Keratinocyte (primary cell): ENCODE measurements around the gene FBLIM1. TPM values are rescaled to one million over a fixed set of nuclear protein-coding genes. Genes with fewer than 3 reads are reported as not detected.

Experiments
- DNase-seq: peaks from one replicate; pipeline ENCODE4 v3.0.0-alpha.2; 2011; ENCODE audit warnings: low read depth, missing footprints, low spot score
- FAIRE-seq: peaks from 2 replicates; lab custom pipeline; 2011; peaks lifted over from hg19 to GRCh38; lab: Jason Lieb, UNC
- H2AFZ ChIP-seq: 2 replicates; pipeline ENCODE4 v1.6.0; 2012; ENCODE audit warnings: low read length, control low read depth, inconsistent platforms; ENCODE audit not compliant: control insufficient read depth
- H3K27ac ChIP-seq: 2 replicates; pipeline ENCODE4 v1.5.1; 2011; ENCODE audit warnings: low read length; ENCODE audit not compliant: control insufficient read depth, insufficient read depth
- H3K27me3 ChIP-seq: 3 replicates; pipeline ENCODE4 v1.6.0; 2011; ENCODE audit warnings: low read length; ENCODE audit not compliant: control insufficient read depth, insufficient read depth; ENCODE audit errors: extremely low read depth
- H3K36me3 ChIP-seq, 2 experiments: 2 replicates in 1 of 2; 3 replicates in 1 of 2; pipeline ENCODE4 v1.5.1; 2011; ENCODE audit warnings: low read length in 2 of 2, mild to moderate bottlenecking in 1 of 2; ENCODE audit not compliant: control insufficient read depth in 2 of 2, insufficient read depth in 2 of 2; ENCODE audit errors: extremely low read depth in 1 of 2
- H3K4me1 ChIP-seq: 3 replicates; pipeline ENCODE4 v1.5.1; 2011; ENCODE audit warnings: low read length; ENCODE audit not compliant: control insufficient read depth, insufficient read depth; ENCODE audit errors: extremely low read depth
- H3K4me2 ChIP-seq: 3 replicates; pipeline ENCODE4 v1.6.0; 2011; ENCODE audit warnings: low read depth, low read length; ENCODE audit not compliant: control insufficient read depth, insufficient read depth; ENCODE audit errors: extremely low read depth
- H3K4me3 ChIP-seq, 3 experiments: fragments of 200-600 bp in 1 of 3; sonication (generic) in 1 of 3; 2 replicates in 2 of 3; 3 replicates in 1 of 3; pipeline ENCODE4 v1.5.1; 2011 to 2016; ENCODE audit warnings: low read length in 3 of 3, mild to moderate bottlenecking in 3 of 3, control low read depth in 2 of 3, inconsistent platforms in 1 of 3, low read depth in 1 of 3, mixed read lengths in 1 of 3, mixed run types in 1 of 3, moderate library complexity in 1 of 3; ENCODE audit not compliant: control insufficient read depth in 2 of 3, insufficient read depth in 2 of 3; ENCODE audit errors: extremely low read depth in 1 of 3
- H3K79me2 ChIP-seq: 2 replicates; pipeline ENCODE4 v1.6.0; 2012; ENCODE audit warnings: low read length; ENCODE audit not compliant: control insufficient read depth, insufficient read depth
- H3K9ac ChIP-seq: 3 replicates; pipeline ENCODE4 v1.6.0; 2011; ENCODE audit warnings: low read length; ENCODE audit not compliant: control insufficient read depth, insufficient read depth; ENCODE audit errors: extremely low read depth
- H3K9me1 ChIP-seq: 3 replicates; pipeline ENCODE4 v1.6.0; 2011; ENCODE audit warnings: low read length; ENCODE audit not compliant: control insufficient read depth, insufficient read depth; ENCODE audit errors: extremely low read depth
- H3K9me3 ChIP-seq: 2 replicates; pipeline ENCODE4 v1.5.1; 2012; ENCODE audit warnings: low read depth, low read length; ENCODE audit not compliant: control insufficient read depth
- H4K20me1 ChIP-seq: 3 replicates; pipeline ENCODE4 v1.6.0; 2011; ENCODE audit warnings: low read length; ENCODE audit not compliant: control insufficient read depth, insufficient read depth; ENCODE audit errors: extremely low read depth
- CTCF ChIP-seq, 3 experiments: IDR thresholded peaks in 1 of 3; conservative IDR thresholded peaks in 1 of 3; optimal IDR thresholded peaks in 1 of 3; 2 replicates in 2 of 3; 3 replicates in 1 of 3; pipeline versions ENCODE3 to v1.5.1; 2011; ENCODE audit warnings: low read length in 3 of 3, mild to moderate bottlenecking in 3 of 3, moderate library complexity in 2 of 3, control low read depth in 1 of 3, inconsistent platforms in 1 of 3; ENCODE audit not compliant: insufficient read depth in 2 of 3; ENCODE audit errors: extremely low read depth in 1 of 3
- EZH2 ChIP-seq: IDR thresholded peaks from one replicate; pipeline ENCODE4 v1.6.1; 2012; ENCODE audit warnings: inconsistent platforms, mild to moderate bottlenecking, low read length, moderate library complexity
- dilution Hi-C: fragments of 300-500 bp; cut with MboI; formaldehyde crosslinking; loops from one replicate; pipeline ENCODE4 v1.7.0; 2020; ENCODE audit warnings: low sequenced_read_pairs; ENCODE audit not compliant: extremely low pct_ligation_motif_present
- polyA plus RNA-seq, 5 experiments: library from polyadenylated mRNA; depleted of rRNA in 3 of 5; stranded (reverse) in 3 of 5; stranded (forward) in 1 of 5; unstranded in 1 of 5; fragments of >200 nt; gene quantifications; 1 replicate in 1 of 5; 2 replicates in 3 of 5; 3 replicates in 1 of 5; pipeline versions ENCODE4 v1.2.1 to v1.2.3, GENCODE V29; 2011 to 2012; ENCODE audit warnings: missing spikeins in 2 of 5, low read depth in 1 of 5, low replicate concordance in 1 of 5

FBLIM1 gene
- polyA plus RNA-seq, 1 donor (not counting 4 experiments of a cell fraction or from before 2014, with no cell fraction given): 144 TPM

GRCh38 chr1:15744122-15744679 is 14.4 kb upstream of the FBLIM1 start:
- DNase-seq (no peak), FAIRE-seq (no peak)
- Histone ChIP-seq H3K4me3 (no peak overlapping the region), H3K9me1 (no peaks in the 10 kb centered on the region), H3K79me2 (no peaks in the 10 kb centered on the region), H3K9me3 (no peaks in the 10 kb centered on the region), H3K27me3 (no peaks in the 10 kb centered on the region), H4K20me1 (no peaks in the 10 kb centered on the region), H3K27ac (no peak overlapping the region), H3K4me2 (no peak overlapping the region), H2AFZ (no peak overlapping the region), H3K36me3 (peaks cover 0 to 3% of the 10 kb centered on the region in 2 experiments), H3K4me1 (peaks cover 5% of the 10 kb centered on the region), H3K9ac (no peak overlapping the region)
- TF ChIP-seq CTCF (optimal IDR thresholded peaks at IDR 0.05 in 1 of 3, IDR thresholded peaks at IDR 0.05 in 1 of 3, conservative IDR thresholded peaks at IDR 0.05 in 1 of 3; ENCODE audit: extremely low read depth in 1 of 3, insufficient read depth in 2 of 3, low read length in 3 of 3): no peak
- no peak for TF ChIP-seq EZH2
- dilution Hi-C loops: no loop called here

- H3K4me1 ChIP-seq: no peaks in the 10 kb centered on the region
- no peak overlapping the region for H3K4me3 ChIP-seq
- H4K20me1 ChIP-seq: no peaks in the 10 kb centered on the region
- H3K36me3 ChIP-seq: no peaks in the 10 kb centered on the region
- no peak for TF ChIP-seq CTCF (optimal IDR thresholded peaks at IDR 0.05 in 1 of 3, IDR thresholded peaks at IDR 0.05 in 1 of 3, conservative IDR thresholded peaks at IDR 0.05 in 1 of 3; ENCODE audit: extremely low read depth in 1 of 3, insufficient read depth in 2 of 3, low read length in 3 of 3)
- no peak for TF ChIP-seq EZH2
- no peaks in the 10 kb centered on the region for H3K9me1 ChIP-seq
- no peaks in the 10 kb centered on the region for H3K27me3 ChIP-seq
- no peak overlapping the region for H3K4me2 ChIP-seq
- H3K9ac ChIP-seq: no peak overlapping the region
- DNase-seq (no peak), FAIRE-seq (no peak)
- dilution Hi-C loops: no loop called here
- no peaks in the 10 kb centered on the region for H3K9me3 ChIP-seq
- H3K27ac ChIP-seq: no peak overlapping the region
- no peaks in the 10 kb centered on the region for H3K79me2 ChIP-seq
- no peak overlapping the region for H2AFZ ChIP-seq
Observed at GRCh38 chr1:15747378-15747777, 11.2 kb upstream of the FBLIM1 start.
